GM19035 (cell line): Measurements from ENCODE around the gene HNRNPDL.
"Not testable (repeated sequence)": the region's sequence is repeated elsewhere in the genome, so short reads cannot be mapped to it uniquely, and the experiment has no call there.

ENCODE experiments used
- ATAC-seq: cut with Tn5 transposase; IDR thresholded peaks from one replicate; pipeline ENCODE4 v1.9.1; 2021; ENCODE audit not compliant: unreplicated experiment

Gene HNRNPDL

DNA sequence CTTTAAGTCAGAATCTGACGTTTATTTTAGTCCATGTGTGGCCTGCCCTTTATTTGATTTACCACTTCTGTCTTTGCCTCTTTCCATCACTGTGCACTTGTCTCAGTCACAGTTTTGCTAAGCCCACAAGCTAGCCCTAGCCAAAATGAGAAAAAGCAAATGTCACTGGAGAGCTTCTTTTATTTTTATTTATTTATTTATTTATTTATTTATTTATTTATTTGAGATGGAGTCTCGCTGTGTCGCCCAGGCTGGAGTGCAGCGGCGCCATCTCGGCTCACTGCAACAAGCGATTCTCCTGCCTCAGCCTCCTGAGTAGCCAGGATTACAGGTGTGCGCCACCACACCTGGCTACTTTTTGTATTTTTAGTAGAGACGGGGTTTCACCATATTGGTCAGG is 40.2 kb downstream of the HNRNPDL start:
- not testable (repeated sequence) for ATAC-seq

DNA sequence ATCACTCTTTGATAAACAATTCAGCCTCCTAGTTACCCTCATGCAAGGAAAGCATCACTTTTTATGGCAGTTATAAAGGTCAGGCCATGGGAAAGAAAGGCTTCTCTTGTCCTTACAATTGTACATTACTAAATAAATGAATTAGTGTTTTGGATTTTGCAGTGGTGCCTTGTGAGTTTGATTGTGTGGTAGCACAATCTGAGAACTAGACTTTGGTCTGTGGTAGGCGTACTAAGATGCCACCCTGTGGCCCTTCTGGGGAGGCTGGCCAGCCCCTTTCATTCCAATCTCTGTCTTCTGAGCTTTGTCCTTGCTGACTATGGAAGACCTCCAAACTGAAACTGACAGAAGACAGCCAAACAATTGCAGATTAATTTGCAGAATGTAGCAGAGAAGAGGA is 41.9 kb downstream of the HNRNPDL start:
- no peak for ATAC-seq

DNA sequence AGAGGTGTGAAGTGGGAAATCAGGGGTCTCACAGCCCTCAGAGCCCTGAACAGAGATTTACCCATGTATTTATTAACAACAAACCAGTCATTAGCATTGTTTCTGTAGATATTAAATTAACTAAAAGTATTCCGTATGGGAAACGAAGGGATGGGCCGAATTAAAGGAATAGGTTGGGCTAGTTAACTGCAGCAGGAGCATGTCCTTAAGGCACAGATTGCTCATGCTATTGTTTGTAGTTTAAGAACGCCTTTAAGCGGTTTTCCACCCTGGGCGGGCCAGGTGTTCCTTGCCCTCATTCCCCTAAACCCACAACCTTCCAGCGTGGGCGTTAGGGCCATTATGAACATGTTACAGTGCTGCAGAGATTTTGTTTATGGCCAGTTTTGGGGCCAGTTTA is 44.0 kb downstream of the HNRNPDL start:
- ATAC-seq, result not testable (repeated sequence)

DNA sequence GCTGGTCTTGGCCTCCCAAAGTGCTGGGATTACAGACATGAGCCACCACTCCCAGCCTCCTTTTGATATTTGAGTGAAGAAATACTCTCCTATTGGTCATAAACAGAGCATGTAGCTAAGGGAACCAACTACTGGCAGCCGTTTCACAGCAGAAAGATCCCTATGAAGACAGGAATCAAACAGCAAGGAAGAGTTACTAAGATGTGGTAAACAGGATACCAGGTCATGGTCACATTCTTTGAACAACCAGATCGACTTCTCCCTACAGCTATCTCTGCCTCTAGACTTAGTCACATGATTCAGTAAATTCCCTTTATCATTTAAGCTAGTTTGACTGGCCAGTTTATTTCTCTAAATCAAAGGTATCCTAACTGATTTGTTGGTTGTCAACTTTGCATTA is 47.5 kb downstream of the HNRNPDL start:
- no peak for ATAC-seq

DNA sequence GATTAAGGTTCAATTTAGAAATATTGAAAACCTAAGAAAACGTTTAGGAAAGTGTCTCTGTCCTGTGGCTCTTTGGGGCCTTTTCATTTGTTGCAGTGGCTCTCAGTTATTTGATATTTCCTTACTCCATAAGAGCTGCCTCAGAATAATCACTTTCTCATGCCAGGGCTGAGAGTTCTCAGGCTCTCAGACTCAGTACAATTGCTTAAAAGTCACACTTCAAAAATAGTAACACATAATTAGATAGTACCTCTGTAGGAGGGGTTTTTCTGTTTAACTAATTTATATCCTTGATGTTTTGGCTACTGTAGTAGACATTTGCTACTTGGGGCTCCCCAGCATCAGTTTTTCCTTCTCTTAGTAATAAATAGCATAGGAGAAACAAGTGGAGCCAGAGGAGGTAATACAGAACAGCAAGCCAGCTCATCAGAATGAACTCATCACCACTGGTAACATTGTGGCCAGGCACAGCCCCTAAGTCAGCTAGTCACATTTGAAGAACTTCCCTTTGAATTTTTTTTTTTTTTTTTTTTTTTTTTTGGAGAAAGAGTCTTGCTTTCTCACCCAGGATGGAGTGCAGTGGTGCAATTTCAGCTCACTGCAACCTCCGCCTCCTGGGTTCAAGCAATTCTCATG is 48.5 kb downstream of the HNRNPDL start:
- ATAC-seq, result no peak

DNA sequence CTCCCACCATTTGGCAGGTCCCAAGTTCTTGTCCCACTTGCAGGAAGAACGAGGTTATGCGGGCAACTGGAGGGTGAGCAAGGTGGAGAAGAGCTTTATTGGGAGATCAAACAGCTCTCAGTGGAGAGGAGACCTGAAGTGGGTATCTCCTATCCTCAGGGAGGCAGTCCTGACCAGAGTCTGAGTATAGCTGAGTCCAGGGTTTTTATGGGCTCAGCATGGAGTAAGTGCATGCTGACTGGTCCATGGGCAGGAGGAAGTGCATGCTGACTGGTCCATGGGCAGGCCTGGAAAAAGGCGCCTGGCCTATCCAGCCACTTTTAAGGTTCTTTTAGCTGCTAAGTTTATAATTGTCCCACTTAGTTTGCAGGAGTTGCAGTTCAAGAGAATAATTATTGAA is 49.0 kb downstream of the HNRNPDL start:
- ATAC-seq, result no peak

DNA sequence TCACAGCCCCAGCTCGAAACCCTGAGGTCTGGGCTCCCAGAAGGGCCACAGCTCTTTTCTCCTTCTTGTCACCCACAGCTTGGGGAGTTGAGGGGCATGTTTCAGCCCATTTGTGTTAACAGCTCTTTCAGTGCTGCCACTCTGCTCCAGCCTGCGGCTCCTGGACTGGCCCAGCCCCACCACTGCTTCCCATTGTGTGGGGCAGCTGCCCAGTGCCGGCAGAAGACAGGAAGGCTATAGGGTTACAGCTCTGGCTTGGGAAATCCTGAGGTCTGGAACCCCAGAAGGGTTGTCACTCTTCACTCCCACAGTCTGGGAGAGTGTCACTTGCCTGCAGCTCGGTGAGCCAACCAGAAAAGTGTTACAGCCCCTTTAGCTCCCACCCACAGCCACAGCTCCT is 49.4 kb downstream of the HNRNPDL start:
- no peak for ATAC-seq

DNA sequence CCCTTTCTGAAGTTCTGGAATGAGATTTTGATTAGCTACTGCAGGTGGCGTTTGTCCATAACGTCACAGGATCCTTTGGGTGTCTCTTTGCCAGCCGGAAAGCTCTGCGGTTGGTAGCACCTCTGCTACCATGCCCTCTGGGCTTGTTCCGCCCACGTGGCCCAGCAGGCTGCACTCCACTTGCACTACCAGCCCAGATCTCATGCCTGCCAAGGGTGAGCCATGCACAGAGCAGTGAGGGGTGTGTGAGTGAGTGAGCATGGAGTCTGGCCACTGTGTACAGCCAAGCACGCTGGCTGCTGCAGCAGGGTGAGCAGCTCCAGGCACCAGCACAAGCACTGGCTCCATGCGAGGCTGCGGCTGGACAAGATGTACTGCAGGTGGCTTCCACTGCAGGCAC is 49.9 kb downstream of the HNRNPDL start:
- ATAC-seq, result no peak

DNA sequence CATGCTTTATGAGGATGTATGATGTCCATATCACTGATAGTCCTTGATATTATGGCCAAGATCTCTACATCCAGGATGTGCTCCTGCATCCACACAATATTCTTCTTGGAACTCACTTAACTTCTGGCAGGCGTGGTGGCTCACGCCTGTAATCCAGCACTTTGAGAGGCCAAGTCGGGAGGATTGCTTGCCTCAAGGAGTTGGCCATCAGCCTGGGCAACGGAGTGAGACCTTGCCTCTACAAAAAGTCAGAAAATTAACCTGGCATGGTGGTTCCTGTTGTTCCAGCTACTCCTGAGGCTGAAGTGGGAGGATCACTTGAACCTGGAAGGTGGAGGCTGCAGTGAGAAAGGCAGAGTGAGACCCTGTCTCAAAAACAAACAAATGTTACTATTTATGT is 54.2 kb downstream of the HNRNPDL start:
- no peak for ATAC-seq

DNA sequence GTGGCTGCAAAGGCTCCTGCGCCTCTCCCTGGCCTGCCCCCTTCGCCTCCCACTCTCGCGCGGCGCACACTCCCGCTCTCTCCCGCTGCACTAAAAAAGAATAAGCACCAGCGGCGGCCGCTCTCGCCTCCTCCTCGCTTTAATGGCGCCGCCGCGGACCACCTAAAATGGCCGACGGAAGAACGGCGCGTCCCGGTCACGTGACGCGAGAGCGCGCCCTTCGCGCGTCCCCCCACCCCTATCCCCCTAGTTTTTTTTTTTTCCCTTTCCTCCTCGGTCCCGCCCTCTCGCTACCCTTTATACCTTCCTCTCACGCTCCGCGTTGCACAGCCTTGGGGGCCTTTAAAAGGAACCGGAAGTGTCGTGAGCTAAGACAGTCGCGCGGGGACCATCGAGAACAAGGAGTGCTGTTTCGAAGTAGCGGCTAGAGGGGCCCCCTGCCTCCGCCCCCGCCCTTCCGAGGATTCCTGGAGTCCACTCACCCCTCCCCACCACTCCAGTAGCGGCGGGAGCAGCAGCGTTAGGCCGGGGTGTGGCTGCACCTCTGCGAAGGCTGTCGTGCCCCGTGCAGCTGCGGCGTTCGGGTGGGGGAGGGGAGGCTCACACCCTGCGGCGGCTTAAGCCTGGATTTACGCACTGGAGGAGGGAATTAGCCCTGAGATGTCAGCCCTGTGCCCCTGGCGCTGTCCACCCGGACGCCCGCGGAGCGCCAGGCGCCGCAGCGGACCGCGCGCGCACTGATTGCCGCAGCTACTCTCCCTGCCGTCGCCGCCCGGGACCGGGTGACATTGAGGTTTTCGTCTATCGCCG is 56.2 kb downstream of the HNRNPDL start, which contains the start of gene HNRNPD:
TSS of gene HNRNPD (minus strand) at position 176 of the 810 bp plus-strand sequence. CDS start 313 bp downstream, outside the sequence.
- ATAC-seq, result peak; percentile 94

DNA sequence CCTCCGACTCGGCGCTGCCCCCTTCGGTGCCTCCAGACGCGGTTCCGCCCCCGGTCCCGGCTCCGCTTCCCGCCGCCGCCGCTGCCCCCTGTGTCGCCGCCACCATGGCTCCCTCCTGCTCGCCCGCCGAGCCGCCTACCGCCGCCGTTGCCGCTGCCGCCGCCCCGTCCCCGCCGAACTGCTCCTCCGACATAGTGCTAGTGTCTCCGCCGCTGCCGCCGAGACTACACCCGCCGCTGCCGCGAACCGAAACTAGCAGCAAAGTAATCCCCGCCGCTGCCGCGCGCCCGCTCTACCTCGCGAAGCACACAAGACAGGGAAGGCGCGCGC is 56.8 kb downstream of the HNRNPDL start:
- ATAC-seq, result peak; percentile 29
